Chondrocyte (in vitro differentiated cells): ENCODE measurements around the gene AUTS2. TPM values are rescaled to one million over a fixed set of nuclear protein-coding genes. Genes with fewer than 3 reads are reported as not detected.
A peak's percentile ranks its signal among the peaks of the same experiment; 100 is the strongest.

ENCODE experiments used
- DNase-seq: peaks from one replicate; pipeline ENCODE4 v3.0.0; 2021; ENCODE audit warnings: mixed read lengths, low spot score
- H3K27ac Mint-ChIP-seq: one replicate; pipeline ENCODE4 v1.8.0; 2021; ENCODE audit warnings: mild to moderate bottlenecking, moderate library complexity, mixed read lengths; ENCODE audit not compliant: unreplicated experiment
- H3K27me3 Mint-ChIP-seq: 2 replicates; pipeline ENCODE4 v1.8.0; 2021; ENCODE audit warnings: low read depth, mixed read lengths
- H3K36me3 Mint-ChIP-seq: 2 replicates; pipeline ENCODE4 v1.8.0; 2021; ENCODE audit warnings: low read depth, mixed read lengths
- H3K4me1 Mint-ChIP-seq: 2 replicates; pipeline ENCODE4 v1.8.0; 2021; ENCODE audit warnings: low read depth, mild to moderate bottlenecking, mixed read lengths
- H3K4me3 Mint-ChIP-seq: one replicate; pipeline ENCODE4 v1.8.0; 2021; ENCODE audit warnings: mild to moderate bottlenecking, moderate library complexity, mixed read lengths; ENCODE audit not compliant: unreplicated experiment
- H3K9me3 Mint-ChIP-seq: 2 replicates; pipeline ENCODE4 v1.8.0; 2021; ENCODE audit warnings: low read depth, mixed read lengths
- total RNA-seq: library from RNA; stranded (reverse); gene quantifications from 3 replicates; pipeline ENCODE4 v1.2.1, GENCODE V29; 2021
- TF ChIP-seq, protein P1 (sequence below): fragments of 200-600 bp; sonication (generic); IDR thresholded peaks from 2 replicates; pipeline ENCODE4 v1.5.0; 2021; ENCODE audit warnings: antibody characterized with exemption, mild to moderate bottlenecking, moderate library complexity

Gene AUTS2
- total RNA-seq, 1 donor from 2014 or later, result 31.5 TPM

- Mint-ChIP-seq H3K4me3 (no peak overlapping the region), H3K27ac (no peak overlapping the region)
Observed at GRCh38 chr7:70189776-70190175, 591.5 kb downstream of the AUTS2 start.

DNA sequence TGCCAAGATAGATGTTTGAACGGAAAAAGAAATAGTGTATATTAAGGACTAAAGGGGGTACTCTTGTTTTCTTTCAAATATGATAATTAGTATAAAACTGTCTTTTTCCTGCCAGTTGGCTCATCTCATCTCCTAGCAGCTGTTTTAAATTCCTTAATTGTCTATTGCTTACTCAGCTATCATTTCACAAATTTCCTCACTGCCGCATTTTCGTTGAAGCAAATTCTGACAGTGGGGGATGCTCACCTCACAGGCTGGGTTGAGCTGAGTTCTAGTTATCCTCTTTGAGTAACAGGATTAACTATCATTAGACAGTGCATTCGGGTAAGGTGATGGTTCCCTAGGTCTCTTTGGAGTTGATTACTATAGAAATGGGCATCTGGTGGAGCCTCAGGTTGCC lies 592.0 kb downstream of the AUTS2 start:
- Mint-ChIP-seq H3K4me1 (no peaks in the 10 kb centered on the region), H3K27ac (no peak overlapping the region)
- DNase-seq, result no peak

More at GRCh38 chr7:70189776-70190175, 591.5 kb downstream of the AUTS2 start:
- TF ChIP-seq, protein P1, sequence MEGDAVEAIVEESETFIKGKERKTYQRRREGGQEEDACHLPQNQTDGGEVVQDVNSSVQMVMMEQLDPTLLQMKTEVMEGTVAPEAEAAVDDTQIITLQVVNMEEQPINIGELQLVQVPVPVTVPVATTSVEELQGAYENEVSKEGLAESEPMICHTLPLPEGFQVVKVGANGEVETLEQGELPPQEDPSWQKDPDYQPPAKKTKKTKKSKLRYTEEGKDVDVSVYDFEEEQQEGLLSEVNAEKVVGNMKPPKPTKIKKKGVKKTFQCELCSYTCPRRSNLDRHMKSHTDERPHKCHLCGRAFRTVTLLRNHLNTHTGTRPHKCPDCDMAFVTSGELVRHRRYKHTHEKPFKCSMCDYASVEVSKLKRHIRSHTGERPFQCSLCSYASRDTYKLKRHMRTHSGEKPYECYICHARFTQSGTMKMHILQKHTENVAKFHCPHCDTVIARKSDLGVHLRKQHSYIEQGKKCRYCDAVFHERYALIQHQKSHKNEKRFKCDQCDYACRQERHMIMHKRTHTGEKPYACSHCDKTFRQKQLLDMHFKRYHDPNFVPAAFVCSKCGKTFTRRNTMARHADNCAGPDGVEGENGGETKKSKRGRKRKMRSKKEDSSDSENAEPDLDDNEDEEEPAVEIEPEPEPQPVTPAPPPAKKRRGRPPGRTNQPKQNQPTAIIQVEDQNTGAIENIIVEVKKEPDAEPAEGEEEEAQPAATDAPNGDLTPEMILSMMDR, result no peak
- DNase-seq, result no peak
- Mint-ChIP-seq H3K36me3 (no peaks in the 10 kb centered on the region), H3K27me3 (no peaks in the 10 kb centered on the region), H3K9me3 (no peaks in the 10 kb centered on the region), H3K4me1 (no peaks in the 10 kb centered on the region)

GRCh38 chr7:70193514-70193913 lies 595.2 kb downstream of the AUTS2 start:
- TF ChIP-seq, protein P1, result peak; percentile 80
- no peaks in the 10 kb centered on the region for H3K4me1 Mint-ChIP-seq
- H3K4me3 Mint-ChIP-seq, result no peak overlapping the region
- H3K27me3 Mint-ChIP-seq, result no peaks in the 10 kb centered on the region
- peaks cover 2% of the 10 kb centered on the region for H3K36me3 Mint-ChIP-seq
- H3K27ac Mint-ChIP-seq, result no peak overlapping the region
- no peak for DNase-seq
- H3K9me3 Mint-ChIP-seq, result no peaks in the 10 kb centered on the region

More for the DNA sequence above, 592.0 kb downstream of the AUTS2 start:
- Mint-ChIP-seq H3K36me3 (no peaks in the 10 kb centered on the region), H3K4me3 (no peak overlapping the region), H3K27me3 (no peaks in the 10 kb centered on the region), H3K9me3 (no peaks in the 10 kb centered on the region)
- TF ChIP-seq, protein P1, result no peak

- no peaks in the 10 kb centered on the region for H3K36me3 Mint-ChIP-seq
- H3K27me3 Mint-ChIP-seq, result no peaks in the 10 kb centered on the region
- no peak overlapping the region for H3K27ac Mint-ChIP-seq
- TF ChIP-seq, protein P1, result no peak
- no peaks in the 10 kb centered on the region for H3K9me3 Mint-ChIP-seq
- DNase-seq, result no peak
- no peaks in the 10 kb centered on the region for H3K4me1 Mint-ChIP-seq
- no peak overlapping the region for H3K4me3 Mint-ChIP-seq
Observed at GRCh38 chr7:70208236-70209063, 610.2 kb downstream of the AUTS2 start.

DNA sequence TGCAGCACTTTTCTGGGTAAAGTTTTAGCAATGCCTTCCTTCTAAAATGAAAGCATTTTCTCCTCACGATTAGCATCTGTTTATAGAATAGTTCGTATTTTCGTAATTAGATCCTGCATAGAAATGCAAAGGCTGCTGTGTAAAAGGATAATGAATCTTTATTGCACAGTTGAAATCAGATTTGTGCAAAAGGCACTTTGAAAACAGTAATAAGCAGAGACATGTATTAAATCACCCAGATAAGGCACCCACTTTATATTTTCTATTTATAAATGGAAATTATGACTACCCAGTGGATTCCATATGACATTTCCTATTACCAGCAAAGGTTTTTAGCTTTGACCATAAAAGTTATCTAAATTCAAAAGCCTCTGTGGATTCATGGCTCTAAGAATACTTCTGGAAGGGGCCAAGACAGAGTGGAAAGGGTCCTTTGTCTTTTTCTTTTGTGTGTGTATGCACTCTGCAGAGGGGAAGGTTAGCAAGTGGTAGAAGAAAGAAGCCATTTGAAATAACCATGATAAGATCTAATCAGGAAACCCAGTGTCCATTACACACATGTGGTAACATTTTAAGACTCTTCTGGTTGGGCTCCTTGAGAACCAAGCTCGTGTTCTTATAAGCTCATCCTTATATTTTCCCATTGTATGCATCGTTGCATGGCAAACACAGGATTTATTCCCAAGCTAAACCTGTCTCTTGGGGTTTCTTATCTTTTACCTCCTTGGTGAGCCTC lies 612.1 kb downstream of the AUTS2 start:
- Mint-ChIP-seq H3K4me3 (no peak overlapping the region), H3K36me3 (no peaks in the 10 kb centered on the region), H3K27ac (no peak overlapping the region), H3K27me3 (no peaks in the 10 kb centered on the region), H3K9me3 (no peaks in the 10 kb centered on the region), H3K4me1 (peaks cover 2% of the 10 kb centered on the region)
- no peak for DNase-seq
- TF ChIP-seq, protein P1, result no peak
